Smooth muscle cell (in vitro differentiated cells): ENCODE measurements around the gene IL31. TPM values are rescaled to one million over a fixed set of nuclear protein-coding genes. Genes with fewer than 3 reads are reported as not detected.

Experiments
- DNase-seq: peaks from one replicate; lab custom pipeline; 2025; ENCODE audit not compliant: unreplicated experiment; lab: John Stamatoyannopoulos, UW
- H2AFZ ChIP-seq: fragments of 200-600 bp; sonication (generic); 2 replicates; pipeline ENCODE4 v1.6.0; 2016; ENCODE audit warnings: antibody characterized with exemption, low read depth, mild to moderate bottlenecking
- H3F3A ChIP-seq: fragments of 200-600 bp; sonication (generic); 2 replicates; pipeline ENCODE4 v1.6.0; 2017; ENCODE audit warnings: antibody characterized with exemption, low read depth
- H3K27ac ChIP-seq: fragments of 200-600 bp; sonication (generic); 2 replicates; pipeline ENCODE4 v1.5.1; 2016; ENCODE audit warnings: low read depth, mild to moderate bottlenecking
- H3K27me3 ChIP-seq: fragments of 200-600 bp; sonication (generic); 2 replicates; pipeline ENCODE4 v1.6.1; 2016; ENCODE audit warnings: low read depth, mild to moderate bottlenecking
- H3K36me3 ChIP-seq: fragments of 200-600 bp; sonication (generic); 2 replicates; pipeline ENCODE4 v1.5.1; 2016; ENCODE audit warnings: low read depth
- H3K4me1 ChIP-seq: fragments of 200-600 bp; sonication (generic); 2 replicates; pipeline ENCODE4 v1.5.1; 2016; ENCODE audit warnings: low read depth
- H3K4me2 ChIP-seq: fragments of 200-600 bp; sonication (generic); 2 replicates; pipeline ENCODE4 v1.6.0; 2016; ENCODE audit warnings: mild to moderate bottlenecking
- H3K4me3 ChIP-seq: fragments of 200-600 bp; sonication (generic); 2 replicates; pipeline ENCODE4 v1.5.1; 2016; ENCODE audit warnings: mild to moderate bottlenecking
- H3K79me2 ChIP-seq: fragments of 200-600 bp; sonication (generic); 2 replicates; pipeline ENCODE4 v1.6.0; 2016; ENCODE audit warnings: low read depth, mild to moderate bottlenecking
- H3K9ac ChIP-seq: fragments of 200-600 bp; sonication (generic); 2 replicates; pipeline ENCODE4 v1.6.0; 2016; ENCODE audit warnings: low read depth
- H3K9me3 ChIP-seq: fragments of 200-600 bp; sonication (generic); replicated peaks from 2 replicates; pipeline ENCODE4 v1.5.1; 2016; ENCODE audit warnings: low read depth
- H4K20me1 ChIP-seq: fragments of 200-600 bp; sonication (generic); 2 replicates; pipeline ENCODE4 v1.6.0; 2016; ENCODE audit warnings: low read depth
- WGBS: methylation state at CpG from one replicate; pipeline ENCODE4 v1.1.7; 2016; ENCODE audit warnings: low lambda C conversion rate; 5-methylcytosine and 5-hydroxymethylcytosine counted together
- polyA plus RNA-seq: library from polyadenylated mRNA; unstranded; fragments of >200 nt; fragmentation: Nextera tagmentation; extraction: Ambion mirVana; gene quantifications from 2 replicates; pipeline ENCODE4 v1.2.1, GENCODE V29; 2016
- total RNA-seq: library from RNA; depleted of rRNA; stranded (reverse); fragments of >200 nt; gene quantifications from 2 replicates; pipeline ENCODE4 v1.2.3, GENCODE V29; 2014
- TF ChIP-seq, protein P1 (sequence below): fragments of 200-600 bp; sonication (generic); IDR thresholded peaks from 2 replicates; pipeline ENCODE4 v1.5.1; 2017; ENCODE audit warnings: borderline replicate concordance, mild to moderate bottlenecking, antibody characterized with exemption; ENCODE audit not compliant: insufficient read depth, poor library complexity, severe bottlenecking

IL31 gene
- total RNA-seq (not detected in 2 replicates), polyA plus RNA-seq (not detected in 2 replicates)

DNA sequence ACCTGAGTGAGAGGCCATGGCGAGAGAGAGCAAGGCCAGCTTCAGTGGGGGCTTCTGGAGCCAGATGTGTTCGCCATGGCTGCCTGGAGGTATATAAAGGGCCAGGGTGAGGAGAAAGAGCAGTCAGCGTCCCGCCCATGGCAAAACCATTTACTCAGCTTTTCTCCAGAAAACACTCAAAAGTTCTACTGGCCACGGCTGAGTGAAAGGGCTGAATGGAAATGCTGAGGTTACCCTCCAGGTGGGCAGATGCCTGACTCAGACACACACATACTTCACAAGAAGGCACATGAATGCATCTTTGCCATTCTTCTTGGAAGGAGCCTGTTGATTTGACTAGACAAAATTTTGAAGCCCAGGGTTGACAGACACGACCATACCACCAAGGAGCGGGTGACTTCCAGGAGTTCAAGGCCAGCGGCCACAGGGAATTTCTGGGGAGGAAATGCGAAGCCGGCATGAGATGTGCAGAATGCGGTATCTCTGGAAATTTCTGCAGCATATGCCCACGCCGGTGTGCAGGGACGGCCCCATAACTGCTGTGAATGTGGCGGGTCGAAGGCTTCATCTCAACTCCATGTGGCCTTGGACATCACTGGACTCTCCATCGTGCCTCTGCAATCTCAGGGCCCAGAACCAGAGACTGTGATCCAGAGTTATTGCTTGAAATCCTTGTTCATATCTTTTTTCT lies at the start of gene IL31:
Gene IL31 (minus strand): TSS at position 67 of the 691 bp plus-strand sequence. CDS start 49 bp downstream, at position 18.
- Histone ChIP-seq H3K4me2 (no peak within 1 kb of the TSS), H3K9ac (no peak within 1 kb of the TSS), H2AFZ (no peak within 1 kb of the TSS), H3K27ac (no peak within 1 kb of the TSS), H3F3A (no peaks in the 10 kb centered on the region), H3K9me3 (no peaks in the 10 kb centered on the region), H3K79me2 (no peaks in the 10 kb centered on the region), H3K27me3 (no peaks in the 10 kb centered on the region), H3K36me3 (no peaks in the 10 kb centered on the region), H4K20me1 (no peaks in the 10 kb centered on the region), H3K4me3 (no peak within 1 kb of the TSS), H3K4me1 (no peaks in the 10 kb centered on the region)
- TF ChIP-seq, protein P1, sequence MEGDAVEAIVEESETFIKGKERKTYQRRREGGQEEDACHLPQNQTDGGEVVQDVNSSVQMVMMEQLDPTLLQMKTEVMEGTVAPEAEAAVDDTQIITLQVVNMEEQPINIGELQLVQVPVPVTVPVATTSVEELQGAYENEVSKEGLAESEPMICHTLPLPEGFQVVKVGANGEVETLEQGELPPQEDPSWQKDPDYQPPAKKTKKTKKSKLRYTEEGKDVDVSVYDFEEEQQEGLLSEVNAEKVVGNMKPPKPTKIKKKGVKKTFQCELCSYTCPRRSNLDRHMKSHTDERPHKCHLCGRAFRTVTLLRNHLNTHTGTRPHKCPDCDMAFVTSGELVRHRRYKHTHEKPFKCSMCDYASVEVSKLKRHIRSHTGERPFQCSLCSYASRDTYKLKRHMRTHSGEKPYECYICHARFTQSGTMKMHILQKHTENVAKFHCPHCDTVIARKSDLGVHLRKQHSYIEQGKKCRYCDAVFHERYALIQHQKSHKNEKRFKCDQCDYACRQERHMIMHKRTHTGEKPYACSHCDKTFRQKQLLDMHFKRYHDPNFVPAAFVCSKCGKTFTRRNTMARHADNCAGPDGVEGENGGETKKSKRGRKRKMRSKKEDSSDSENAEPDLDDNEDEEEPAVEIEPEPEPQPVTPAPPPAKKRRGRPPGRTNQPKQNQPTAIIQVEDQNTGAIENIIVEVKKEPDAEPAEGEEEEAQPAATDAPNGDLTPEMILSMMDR, result no peak
- 95% methylated on average over 17 of the region's 17 CpGs for WGBS
- DNase-seq, result no peak

DNA sequence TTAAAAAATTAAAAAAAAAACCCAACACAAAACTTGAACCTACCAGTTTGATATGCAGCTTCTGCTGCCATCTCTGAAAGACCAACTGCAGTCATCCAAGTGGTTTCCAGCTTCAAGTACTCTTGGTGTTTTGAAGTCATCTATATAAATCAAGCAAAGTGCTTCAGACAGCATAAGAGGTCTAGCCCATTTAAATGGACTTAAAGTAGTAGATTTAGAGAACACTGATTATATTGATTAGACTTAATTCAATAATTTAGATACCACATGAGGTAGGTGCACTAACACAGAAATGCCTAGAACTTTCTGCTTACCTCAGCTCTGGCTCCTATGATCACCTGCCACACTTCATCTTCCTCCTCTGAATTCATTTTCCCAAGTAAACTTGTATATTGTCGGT lies 42.4 kb upstream of the IL31 start:
- TF ChIP-seq, protein P1, result no peak
- Histone ChIP-seq H3K4me2 (no peak overlapping the region), H3K4me1 (no peaks in the 10 kb centered on the region), H3K79me2 (peaks cover 39% of the 10 kb centered on the region), H3K4me3 (no peak overlapping the region), H3F3A (no peaks in the 10 kb centered on the region), H3K36me3 (peaks cover 18% of the 10 kb centered on the region), H4K20me1 (peaks cover 51% of the 10 kb centered on the region), H3K27me3 (no peaks in the 10 kb centered on the region), H2AFZ (no peak overlapping the region), H3K27ac (no peak overlapping the region), H3K9ac (no peak overlapping the region), H3K9me3 (no peaks in the 10 kb centered on the region)
- no peak for DNase-seq
- 97% methylated on average over 1 of the region's 1 CpG for WGBS

DNA sequence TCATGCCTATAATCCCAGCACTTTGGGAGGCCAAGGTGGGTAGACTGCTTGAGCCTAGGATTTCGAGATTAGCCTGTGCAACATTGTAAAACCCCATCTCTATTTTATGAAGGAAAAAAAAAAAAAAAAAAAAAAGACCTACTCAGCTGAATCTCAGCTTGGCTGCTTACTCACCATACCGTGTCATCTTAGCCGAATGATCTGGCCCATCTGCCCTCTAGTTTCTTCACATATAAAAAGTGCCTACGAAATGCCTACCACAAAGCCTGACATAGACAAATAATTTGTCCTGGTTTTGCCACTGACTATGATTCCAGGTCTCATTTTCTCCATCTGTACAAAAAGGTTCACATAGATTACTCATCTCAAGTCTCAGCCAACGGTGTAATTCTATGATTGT lies 41.8 kb upstream of the IL31 start:
- Histone ChIP-seq H3K27ac (no peak overlapping the region), H3K36me3 (peaks cover 19% of the 10 kb centered on the region), H3K9ac (no peak overlapping the region), H4K20me1 (peaks cover 44% of the 10 kb centered on the region), H3K4me2 (no peak overlapping the region), H2AFZ (no peak overlapping the region), H3K79me2 (peaks cover 32% of the 10 kb centered on the region), H3K4me1 (no peaks in the 10 kb centered on the region), H3K9me3 (no peaks in the 10 kb centered on the region), H3F3A (no peaks in the 10 kb centered on the region), H3K27me3 (no peaks in the 10 kb centered on the region), H3K4me3 (no peak overlapping the region)
- TF ChIP-seq, protein P1, result no peak
- WGBS, result 97% methylated on average over 5 of the region's 5 CpGs
- no peak for DNase-seq
